Progenitor cell of endocrine pancreas (in vitro differentiated cells): ENCODE results near the gene ARL8A. TPM values are rescaled to one million over a fixed set of nuclear protein-coding genes. Genes with fewer than 3 reads are reported as not detected.
"Not testable (repeated sequence)": the region's sequence is repeated elsewhere in the genome, so short reads cannot be mapped to it uniquely, and the experiment has no call there.

Experiments
- DNase-seq: peaks from one replicate; pipeline ENCODE4 v3.0.0; 2021; ENCODE audit warnings: low spot score; ENCODE audit not compliant: unreplicated experiment
- H3K27ac Mint-ChIP-seq: 2 replicates; pipeline ENCODE4 v1.8.0; 2021; ENCODE audit warnings: mild to moderate bottlenecking, moderate library complexity, mixed read lengths
- H3K27me3 Mint-ChIP-seq: 2 replicates; pipeline ENCODE4 v1.8.0; 2021; ENCODE audit warnings: mixed read lengths
- H3K36me3 Mint-ChIP-seq: 2 replicates; pipeline ENCODE4 v1.8.0; 2022; ENCODE audit warnings: mixed read lengths; ENCODE audit not compliant: insufficient read depth
- H3K4me1 Mint-ChIP-seq: 2 replicates; pipeline ENCODE4 v1.8.0; 2021; ENCODE audit warnings: low read depth, mixed read lengths
- H3K4me3 Mint-ChIP-seq: 2 replicates; pipeline ENCODE4 v1.8.0; 2021; ENCODE audit warnings: low read depth, mild to moderate bottlenecking, moderate library complexity, mixed read lengths
- H3K9me3 Mint-ChIP-seq: 2 replicates; pipeline ENCODE4 v1.8.0; 2021; ENCODE audit warnings: low read depth, mixed read lengths
- CTCF ChIP-seq: fragments of 200-600 bp; sonication (generic); IDR thresholded peaks from one replicate; pipeline ENCODE4 v1.5.0; 2021; ENCODE audit warnings: antibody characterized with exemption, mild to moderate bottlenecking; ENCODE audit not compliant: unreplicated experiment
- long read RNA-seq: library from polyadenylated mRNA; unstranded; transcript quantifications from one replicate; pipeline ENCODE4 v2.0.0, GENCODE V29; 2020
- total RNA-seq: library from RNA; stranded (reverse); gene quantifications from 2 replicates; pipeline ENCODE4 v1.2.1, GENCODE V29; 2021

The ARL8A gene
- total RNA-seq = 43.7 and 57.2 TPM in 2 replicates
- long read RNA-seq = 0 reads

DNA sequence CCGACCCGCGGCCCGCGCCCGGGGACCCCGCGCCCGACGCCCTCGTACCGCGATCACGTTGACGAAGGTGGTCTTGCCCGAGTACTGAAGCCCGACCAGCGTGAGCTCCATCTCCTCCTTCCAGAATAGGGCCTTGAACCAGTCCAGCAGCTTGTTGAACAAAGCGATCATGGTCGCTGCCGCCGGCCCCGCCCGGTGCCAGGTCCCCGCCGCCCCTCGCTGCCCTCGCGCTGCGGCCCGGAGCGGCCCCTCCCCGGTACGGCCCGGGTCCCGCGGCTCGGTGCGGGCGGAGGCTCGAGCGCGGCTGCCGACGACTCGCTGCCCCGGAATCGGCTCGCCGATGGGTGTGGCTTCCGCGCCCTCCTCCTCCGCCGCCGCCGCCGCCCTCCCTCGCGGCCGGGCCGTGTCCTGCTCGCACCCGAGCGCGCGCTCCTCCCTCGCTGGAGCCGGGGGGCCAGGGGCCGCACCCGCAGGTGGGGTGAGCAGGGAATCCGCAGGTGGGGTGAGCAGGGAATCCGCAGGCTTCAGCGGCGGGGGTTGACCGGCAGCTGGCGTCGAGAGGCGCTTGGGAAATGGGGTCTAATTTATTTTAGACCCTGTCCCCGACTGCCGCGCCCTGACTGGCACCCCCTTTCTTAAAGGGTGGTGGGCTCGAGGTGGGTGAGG is at the start of gene ARL8A:
TSS of gene ARL8A (minus strand) at position 336 of the 666 bp plus-strand sequence. CDS start at position 171, 165 bp downstream.
- no peak for TF ChIP-seq CTCF
- H3K36me3 Mint-ChIP-seq = no peaks in the 10 kb centered on the region
- peak; percentile 53 for DNase-seq
- H3K27me3 Mint-ChIP-seq = peaks cover 13% of the 10 kb centered on the region
- H3K9me3 Mint-ChIP-seq = no peaks in the 10 kb centered on the region
- H3K4me1 Mint-ChIP-seq = peaks cover 7% of the 10 kb centered on the region
- H3K27ac Mint-ChIP-seq = peak within 1 kb of the TSS; percentile 90
- H3K4me3 Mint-ChIP-seq = peak within 1 kb of the TSS; percentile 89

- no peak for DNase-seq
- Mint-ChIP-seq H3K4me3 (no peak overlapping the region), H3K9me3 (no peaks in the 10 kb centered on the region), H3K4me1 (peaks cover 4% of the 10 kb centered on the region), H3K36me3 (no peaks in the 10 kb centered on the region), H3K27me3 (peaks cover 51% of the 10 kb centered on the region), H3K27ac (no peak overlapping the region)
- TF ChIP-seq CTCF = no peak
Observed at GRCh38 chr1:202194328-202194648, 49.8 kb upstream of the ARL8A start.

- H3K27me3 Mint-ChIP-seq = peaks cover 48% of the 10 kb centered on the region
Observed at GRCh38 chr1:202193614-202194327, 49.2 kb upstream of the ARL8A start, which contains the start of gene LGR6. TSS of gene LGR6 (plus strand) at chr1:202193799. CDS start at chr1:202193990, 191 bp downstream.

DNA sequence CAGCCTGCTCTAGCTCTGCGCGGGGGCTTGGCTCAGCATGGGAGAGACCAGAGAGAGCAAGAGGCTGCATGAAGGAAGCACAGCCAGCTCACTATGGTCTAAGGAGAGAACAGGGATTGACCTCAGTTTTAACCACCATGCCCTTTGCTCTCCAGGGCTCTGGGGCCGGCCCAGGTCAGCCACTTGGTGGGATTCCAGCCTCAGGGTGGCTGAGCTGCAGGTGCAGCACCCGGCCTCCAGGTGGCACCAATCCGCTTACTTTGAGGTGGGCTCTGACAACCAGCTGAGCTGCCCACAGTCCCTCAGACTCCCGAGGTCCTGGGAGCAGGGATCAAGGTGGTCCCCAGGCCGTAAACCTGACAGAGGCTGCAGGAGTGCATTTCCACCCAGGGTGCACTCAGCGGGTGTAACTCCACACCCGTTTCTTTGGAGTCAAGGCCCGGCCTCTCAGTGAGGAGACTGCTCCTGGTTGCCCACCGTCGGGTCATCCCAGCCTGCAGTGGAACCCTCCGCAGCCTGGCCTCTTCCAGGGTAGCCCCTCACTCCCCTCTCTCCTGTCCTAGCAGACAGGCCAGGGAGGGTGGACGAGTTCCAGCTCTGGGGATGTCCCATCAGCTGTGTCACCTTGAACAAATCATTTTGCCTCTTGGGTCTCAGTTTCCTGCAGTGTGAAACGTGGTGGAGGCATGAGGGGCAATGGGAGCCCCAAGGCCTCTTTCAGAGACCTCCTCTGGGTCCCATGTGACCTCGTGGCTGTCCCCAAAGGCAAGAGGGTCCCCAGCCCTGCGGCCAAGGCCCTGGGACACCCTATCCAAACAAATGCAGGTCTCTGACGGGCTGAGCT is 48.5 kb upstream of the ARL8A start:
- no peak overlapping the region for H3K4me3 Mint-ChIP-seq
- no peaks in the 10 kb centered on the region for H3K9me3 Mint-ChIP-seq
- peaks cover 4% of the 10 kb centered on the region for H3K4me1 Mint-ChIP-seq
- no peaks in the 10 kb centered on the region for H3K36me3 Mint-ChIP-seq
- peak; percentile 69 for DNase-seq
- no peak overlapping the region for H3K27ac Mint-ChIP-seq
- peaks cover 43% of the 10 kb centered on the region for H3K27me3 Mint-ChIP-seq
- TF ChIP-seq CTCF = peak; percentile 80

More at GRCh38 chr1:202193614-202194327, 49.2 kb upstream of the ARL8A start, which contains the start of gene LGR6:
- Mint-ChIP-seq H3K9me3 (no peaks in the 10 kb centered on the region), H3K4me1 (peaks cover 4% of the 10 kb centered on the region), H3K27ac (peak within 1 kb of the TSS; percentile 79), H3K4me3 (peak within 1 kb of the TSS; percentile 58), H3K36me3 (no peaks in the 10 kb centered on the region)
- no peak for DNase-seq
- peak; percentile 40 for TF ChIP-seq CTCF

- H3K4me1 Mint-ChIP-seq, H3K9me3 Mint-ChIP-seq, H3K36me3 Mint-ChIP-seq, H3K4me3 Mint-ChIP-seq, DNase-seq, H3K27ac Mint-ChIP-seq: not testable (repeated sequence)
- peaks cover 36% of the 10 kb centered on the region for H3K27me3 Mint-ChIP-seq
Observed at GRCh38 chr1:202191391-202191790, 46.9 kb upstream of the ARL8A start.
